Measurements from ENCODE around the gene LYST.

LYST gene

GRCh38 chr1:235617140-235617539 lies 249.6 kb downstream of the LYST start:
- FAIRE-seq (no peak), DNase-seq (ENCODE audit: insufficient read length) (no peak)
- TF ChIP-seq POLR2AphosphoS5 (IDR thresholded peaks at IDR 0.05; ENCODE audit: low read depth, low read length) (no peak), POLR2A (IDR thresholded peaks at IDR 0.05; ENCODE audit: low read depth, low read length) (no peak), TAF1 (IDR thresholded peaks at IDR 0.05; ENCODE audit: borderline replicate concordance, low read depth, low read length) (no peak)

- no peak for TF ChIP-seq POLR2AphosphoS5 (IDR thresholded peaks at IDR 0.05; ENCODE audit: low read depth, low read length)
- TF ChIP-seq POLR2A (IDR thresholded peaks at IDR 0.05; ENCODE audit: low read depth, low read length) = no peak
- TF ChIP-seq TAF1 (IDR thresholded peaks at IDR 0.05; ENCODE audit: borderline replicate concordance, low read depth, low read length) = no peak
- DNase-seq (ENCODE audit: insufficient read length) (no peak), FAIRE-seq (no peak)
Measured at GRCh38 chr1:235614442-235614954, 252.2 kb downstream of the LYST start.

DNA sequence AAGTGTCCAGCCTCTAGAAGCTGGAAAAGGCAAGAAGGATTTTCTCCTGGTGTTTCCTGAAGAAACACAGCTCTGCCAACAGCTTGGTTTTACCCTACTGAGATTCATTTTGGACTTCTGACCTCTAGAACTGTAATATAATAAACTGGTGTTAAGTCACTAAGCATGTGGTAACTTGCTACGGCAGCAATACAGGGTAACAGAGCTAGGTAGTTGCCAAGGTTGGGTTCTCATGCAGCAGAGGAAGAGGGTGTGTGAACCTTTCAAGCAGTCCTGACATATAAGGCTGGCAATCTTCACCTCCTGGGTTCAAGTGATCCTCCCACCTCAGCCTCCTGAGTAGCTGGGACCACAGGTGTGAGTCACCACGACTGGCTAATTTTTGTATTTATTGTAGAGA lies 253.1 kb downstream of the LYST start:
- DNase-seq (ENCODE audit: insufficient read length) = no peak

GRCh38 chr1:235612761-235613160 lies 253.9 kb downstream of the LYST start:
- TF ChIP-seq POLR2AphosphoS5 (IDR thresholded peaks at IDR 0.05; ENCODE audit: low read depth, low read length) (no peak), TAF1 (IDR thresholded peaks at IDR 0.05; ENCODE audit: borderline replicate concordance, low read depth, low read length) (no peak), POLR2A (IDR thresholded peaks at IDR 0.05; ENCODE audit: low read depth, low read length) (no peak)
- no peak for DNase-seq (ENCODE audit: insufficient read length)
- FAIRE-seq = no peak

More for the DNA sequence above, 253.1 kb downstream of the LYST start:
- no peak for FAIRE-seq
- TF ChIP-seq POLR2A (IDR thresholded peaks at IDR 0.05; ENCODE audit: low read depth, low read length) (no peak), TAF1 (IDR thresholded peaks at IDR 0.05; ENCODE audit: borderline replicate concordance, low read depth, low read length) (no peak), POLR2AphosphoS5 (IDR thresholded peaks at IDR 0.05; ENCODE audit: low read depth, low read length) (no peak)
